Fibroblast of pulmonary artery (primary cell): Measurements from ENCODE around the gene IL17F.

Source experiments
- DNase-seq: peaks from one replicate; pipeline ENCODE4 v3.0.0-alpha.2; 2010; ENCODE audit warnings: low read depth
- H3K4me3 ChIP-seq: replicated peaks from 2 replicates; pipeline ENCODE4 v1.5.1; 2011; ENCODE audit warnings: low read depth, mild to moderate bottlenecking, control low read depth, low read length, moderate library complexity
- CTCF ChIP-seq: IDR thresholded peaks from 2 replicates; pipeline ENCODE4 v1.5.1; 2011; ENCODE audit warnings: mild to moderate bottlenecking, control low read depth, low read length, inconsistent platforms; ENCODE audit errors: missing control alignments

IL17F gene

DNA sequence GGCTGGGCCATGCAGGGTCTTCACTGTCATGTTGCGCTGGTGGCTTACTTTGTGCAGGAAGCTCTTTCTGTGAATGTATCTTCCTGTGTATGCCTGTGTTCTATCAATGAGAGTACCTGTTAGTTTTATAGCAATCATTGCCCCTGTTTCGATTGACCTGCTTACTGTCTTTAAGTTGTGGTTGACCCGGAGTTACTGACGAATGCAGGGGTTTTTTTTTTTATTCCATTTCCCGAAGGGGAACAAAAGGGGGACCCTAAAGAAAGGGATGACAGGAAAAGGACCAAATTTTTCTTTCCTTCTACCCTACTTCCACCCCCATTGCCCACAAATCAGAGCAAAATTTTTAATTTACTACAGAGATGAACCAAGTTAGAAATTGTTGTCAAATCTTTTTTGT is at the start of gene IL17F:
TSS of gene IL17F (minus strand) at position 101 of the 400 bp plus-strand sequence. CDS start at position 30, 71 bp downstream.
- TF ChIP-seq CTCF: no peak
- no peak for DNase-seq
- no peak within 1 kb of the TSS for H3K4me3 ChIP-seq

DNA sequence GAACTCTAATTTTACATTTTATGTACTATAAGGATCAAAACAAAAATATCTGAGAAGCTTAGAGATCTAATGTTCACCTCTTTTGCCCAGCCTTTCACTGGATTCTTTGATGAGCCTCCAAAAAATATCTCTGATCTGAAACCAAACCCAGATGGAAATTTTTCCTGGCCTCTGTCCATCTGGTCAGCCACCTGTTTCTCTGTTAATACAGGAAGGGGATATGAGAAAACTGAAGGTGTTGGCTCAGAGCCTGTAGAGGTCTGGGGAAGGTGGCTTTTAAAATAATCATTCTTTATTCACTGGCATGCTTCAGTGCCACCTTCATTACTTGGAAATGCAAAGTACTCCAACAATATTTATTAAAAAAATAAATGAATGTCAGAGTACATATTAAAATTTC is 48.8 kb upstream of the IL17F start:
- no peak for DNase-seq
- H3K4me3 ChIP-seq: no peak overlapping the region
- no peak for TF ChIP-seq CTCF

DNA sequence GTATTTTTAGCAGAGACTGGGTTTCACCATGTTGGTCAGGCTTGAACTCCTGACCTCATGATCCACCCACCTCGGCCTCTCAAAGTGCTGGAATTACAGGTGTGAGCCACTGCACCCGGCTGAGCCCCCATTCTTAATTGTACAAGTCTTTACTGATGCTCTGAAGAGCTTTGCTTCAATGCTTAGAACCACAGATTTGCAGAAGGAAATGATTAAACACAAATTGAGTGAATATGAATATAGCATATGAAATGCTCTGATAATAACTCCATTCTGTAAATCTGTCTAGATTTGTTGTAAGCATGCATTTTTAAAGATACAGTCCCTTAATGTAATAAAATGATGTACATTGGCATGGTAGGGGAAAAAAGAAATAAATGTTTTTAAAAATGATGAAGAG is 44.5 kb upstream of the IL17F start:
- no peak for TF ChIP-seq CTCF
- DNase-seq: no peak
- no peak overlapping the region for H3K4me3 ChIP-seq

GRCh38 chr6:52288216-52288615 is 43.9 kb upstream of the IL17F start:
- no peak for DNase-seq
- H3K4me3 ChIP-seq: no peak overlapping the region
- TF ChIP-seq CTCF: no peak

- DNase-seq: peak; percentile 83
- peak; percentile 96 for TF ChIP-seq CTCF
- H3K4me3 ChIP-seq: no peak overlapping the region
Observed at GRCh38 chr6:52286798-52287432, 42.6 kb upstream of the IL17F start.

GRCh38 chr6:52285177-52286068 is 41.1 kb upstream of the IL17F start:
- TF ChIP-seq CTCF: peak; percentile 25
- peak; percentile 17 for DNase-seq
- H3K4me3 ChIP-seq: peak overlapping the region; percentile 74
